ENCODE results near the gene CDH20. TPM values are rescaled to one million over a fixed set of nuclear protein-coding genes. Genes with fewer than 3 reads are reported as not detected.
A peak's percentile ranks its signal among the peaks of the same experiment; 100 is the strongest.

The CDH20 gene
- total RNA-seq, 1 donor from 2014 or later, result 0.75 TPM

GRCh38 chr18:61531182-61531581 lies 198.0 kb downstream of the CDH20 start:
- no peak for DNase-seq (ENCODE audit: low spot score)

- DNase-seq (ENCODE audit: low spot score), result no peak
Observed at GRCh38 chr18:61531891-61532290, 198.7 kb downstream of the CDH20 start.

GRCh38 chr18:61535401-61535800 lies 202.2 kb downstream of the CDH20 start:
- no peak for DNase-seq (ENCODE audit: low spot score)

- peak; percentile 57 for DNase-seq (ENCODE audit: low spot score)
Observed at GRCh38 chr18:61541673-61542072, 208.4 kb downstream of the CDH20 start.

GRCh38 chr18:61542596-61542995 lies 209.4 kb downstream of the CDH20 start:
- no peak for DNase-seq (ENCODE audit: low spot score)

- DNase-seq (ENCODE audit: low spot score), result no peak
Observed at GRCh38 chr18:61543518-61543917, 210.3 kb downstream of the CDH20 start.

GRCh38 chr18:61544178-61544577 lies 210.9 kb downstream of the CDH20 start:
- no peak for DNase-seq (ENCODE audit: low spot score)

- DNase-seq (ENCODE audit: low spot score), result no peak
Observed at GRCh38 chr18:61545281-61546245, 212.3 kb downstream of the CDH20 start.

- DNase-seq (ENCODE audit: low spot score), result no peak
Observed at GRCh38 chr18:61546590-61546989, 213.4 kb downstream of the CDH20 start.

GRCh38 chr18:61549416-61549815 lies 216.2 kb downstream of the CDH20 start:
- no peak for DNase-seq (ENCODE audit: low spot score)

- no peak for DNase-seq (ENCODE audit: low spot score)
Observed at GRCh38 chr18:61549889-61550288, 216.7 kb downstream of the CDH20 start.

- DNase-seq (ENCODE audit: low spot score), result peak; percentile 72
Observed at GRCh38 chr18:61551586-61551985, 218.4 kb downstream of the CDH20 start.

GRCh38 chr18:61553045-61553659 lies 219.9 kb downstream of the CDH20 start:
- DNase-seq (ENCODE audit: low spot score), result no peak

- DNase-seq (ENCODE audit: low spot score), result no peak
Observed at GRCh38 chr18:61554117-61554776, 221.0 kb downstream of the CDH20 start.

GRCh38 chr18:61554946-61555361 lies 221.7 kb downstream of the CDH20 start:
- DNase-seq (ENCODE audit: low spot score), result no peak

- no peak for DNase-seq (ENCODE audit: low spot score)
Observed at GRCh38 chr18:61556316-61556715, 223.1 kb downstream of the CDH20 start.

GRCh38 chr18:61556862-61557261 lies 223.6 kb downstream of the CDH20 start:
- DNase-seq (ENCODE audit: low spot score), result no peak

- peak; percentile 48 for DNase-seq (ENCODE audit: low spot score)
Observed at GRCh38 chr18:61569176-61569892, 236.1 kb downstream of the CDH20 start.

- DNase-seq (ENCODE audit: low spot score), result no peak
Observed at GRCh38 chr18:61570070-61570469, 236.8 kb downstream of the CDH20 start.

- no peak for DNase-seq (ENCODE audit: low spot score)
Observed at GRCh38 chr18:61572084-61572655, 238.9 kb downstream of the CDH20 start.

- no peak for DNase-seq (ENCODE audit: low spot score)
Observed at GRCh38 chr18:61572871-61573270, 239.6 kb downstream of the CDH20 start.
